Measurements from ENCODE around the gene HMOX2.

HMOX2 gene

GRCh38 chr16:4455081-4455480 is 21.1 kb upstream of the HMOX2 start:
- Histone ChIP-seq H3K27me3 (ENCODE audit: control insufficient read depth, low read length) (no peaks in the 10 kb centered on the region), H3K4me1 (ENCODE audit: control insufficient read depth, low read length) (no peaks in the 10 kb centered on the region), H3K27ac (ENCODE audit: low read depth, low read length) (no peak overlapping the region), H3K4me3 (ENCODE audit: low read length) (no peak overlapping the region), H3K79me2 (ENCODE audit: control insufficient read depth, low read length) (peaks cover 4% of the 10 kb centered on the region), H3K9me2 (replicated peaks; ENCODE audit: control insufficient read depth, low read length) (no peaks in the 10 kb centered on the region), H3F3A (ENCODE audit: control insufficient read depth, insufficient read depth) (peaks cover 13% of the 10 kb centered on the region), H3K36me3 (ENCODE audit: control insufficient read depth, low read length) (peaks cover 88% of the 10 kb centered on the region), H3K4me2 (ENCODE audit: low read length) (no peak overlapping the region), H3K9me3 (ENCODE audit: control insufficient read depth, insufficient read depth, low read length) (no peaks in the 10 kb centered on the region), H4K20me1 (ENCODE audit: control insufficient read depth, insufficient read depth, low read depth, low read length) (no peaks in the 10 kb centered on the region)
- no peak for TF ChIP-seq EZH2phosphoT487 (IDR thresholded peaks at IDR 0.05; ENCODE audit: borderline replicate concordance, low read length)
- TF ChIP-seq CTCF (IDR thresholded peaks at IDR 0.05; ENCODE audit: low read depth, low read length, poor library complexity, severe bottlenecking): no peak

GRCh38 chr16:4455951-4456350 is 20.2 kb upstream of the HMOX2 start:
- TF ChIP-seq CTCF (IDR thresholded peaks at IDR 0.05; ENCODE audit: low read depth, low read length, poor library complexity, severe bottlenecking) (no peak), EZH2phosphoT487 (IDR thresholded peaks at IDR 0.05; ENCODE audit: borderline replicate concordance, low read length) (no peak)
- Histone ChIP-seq H3K79me2 (ENCODE audit: control insufficient read depth, low read length) (peaks cover 4% of the 10 kb centered on the region), H3K4me3 (ENCODE audit: low read length) (no peak overlapping the region), H3K27ac (ENCODE audit: low read depth, low read length) (no peak overlapping the region), H3K36me3 (ENCODE audit: control insufficient read depth, low read length) (peaks cover 82% of the 10 kb centered on the region), H3K9me3 (ENCODE audit: control insufficient read depth, insufficient read depth, low read length) (no peaks in the 10 kb centered on the region), H3K4me2 (ENCODE audit: low read length) (no peak overlapping the region), H4K20me1 (ENCODE audit: control insufficient read depth, insufficient read depth, low read depth, low read length) (no peaks in the 10 kb centered on the region), H3K4me1 (ENCODE audit: control insufficient read depth, low read length) (no peaks in the 10 kb centered on the region), H3K9me2 (replicated peaks; ENCODE audit: control insufficient read depth, low read length) (no peaks in the 10 kb centered on the region), H3K27me3 (ENCODE audit: control insufficient read depth, low read length) (no peaks in the 10 kb centered on the region), H3F3A (ENCODE audit: control insufficient read depth, insufficient read depth) (peaks cover 15% of the 10 kb centered on the region)

GRCh38 chr16:4460936-4461249 is 15.3 kb upstream of the HMOX2 start:
- no peak overlapping the region for H3K27ac ChIP-seq (ENCODE audit: low read depth, low read length)
- no peaks in the 10 kb centered on the region for H3K79me2 ChIP-seq (ENCODE audit: control insufficient read depth, low read length)
- H3F3A ChIP-seq (ENCODE audit: control insufficient read depth, insufficient read depth): peaks cover 18% of the 10 kb centered on the region
- no peaks in the 10 kb centered on the region for H3K27me3 ChIP-seq (ENCODE audit: control insufficient read depth, low read length)
- no peak overlapping the region for H3K4me3 ChIP-seq (ENCODE audit: low read length)
- H4K20me1 ChIP-seq (ENCODE audit: control insufficient read depth, insufficient read depth, low read depth, low read length): no peaks in the 10 kb centered on the region
- TF ChIP-seq EZH2phosphoT487 (IDR thresholded peaks at IDR 0.05; ENCODE audit: borderline replicate concordance, low read length) (no peak), CTCF (IDR thresholded peaks at IDR 0.05; ENCODE audit: low read depth, low read length, poor library complexity, severe bottlenecking) (no peak)
- peaks cover 69% of the 10 kb centered on the region for H3K36me3 ChIP-seq (ENCODE audit: control insufficient read depth, low read length)
- H3K9me2 ChIP-seq (replicated peaks; ENCODE audit: control insufficient read depth, low read length): no peaks in the 10 kb centered on the region
- no peaks in the 10 kb centered on the region for H3K9me3 ChIP-seq (ENCODE audit: control insufficient read depth, insufficient read depth, low read length)
- no peaks in the 10 kb centered on the region for H3K4me1 ChIP-seq (ENCODE audit: control insufficient read depth, low read length)
- H3K4me2 ChIP-seq (ENCODE audit: low read length): no peak overlapping the region
